AG08395 (cell line): ENCODE results near the gene ZFP91.
A peak's percentile ranks its signal among the peaks of the same experiment; 100 is the strongest.
"Not testable (repeated sequence)": the region's sequence is repeated elsewhere in the genome, so short reads cannot be mapped to it uniquely, and the experiment has no call there.

Source experiments
- DNase-seq: peaks from one replicate; pipeline ENCODE4 v3.0.0; 2012; ENCODE audit warnings: mixed read lengths, low spot score

ZFP91 gene, protein sequence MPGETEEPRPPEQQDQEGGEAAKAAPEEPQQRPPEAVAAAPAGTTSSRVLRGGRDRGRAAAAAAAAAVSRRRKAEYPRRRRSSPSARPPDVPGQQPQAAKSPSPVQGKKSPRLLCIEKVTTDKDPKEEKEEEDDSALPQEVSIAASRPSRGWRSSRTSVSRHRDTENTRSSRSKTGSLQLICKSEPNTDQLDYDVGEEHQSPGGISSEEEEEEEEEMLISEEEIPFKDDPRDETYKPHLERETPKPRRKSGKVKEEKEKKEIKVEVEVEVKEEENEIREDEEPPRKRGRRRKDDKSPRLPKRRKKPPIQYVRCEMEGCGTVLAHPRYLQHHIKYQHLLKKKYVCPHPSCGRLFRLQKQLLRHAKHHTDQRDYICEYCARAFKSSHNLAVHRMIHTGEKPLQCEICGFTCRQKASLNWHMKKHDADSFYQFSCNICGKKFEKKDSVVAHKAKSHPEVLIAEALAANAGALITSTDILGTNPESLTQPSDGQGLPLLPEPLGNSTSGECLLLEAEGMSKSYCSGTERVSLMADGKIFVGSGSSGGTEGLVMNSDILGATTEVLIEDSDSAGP

DNA sequence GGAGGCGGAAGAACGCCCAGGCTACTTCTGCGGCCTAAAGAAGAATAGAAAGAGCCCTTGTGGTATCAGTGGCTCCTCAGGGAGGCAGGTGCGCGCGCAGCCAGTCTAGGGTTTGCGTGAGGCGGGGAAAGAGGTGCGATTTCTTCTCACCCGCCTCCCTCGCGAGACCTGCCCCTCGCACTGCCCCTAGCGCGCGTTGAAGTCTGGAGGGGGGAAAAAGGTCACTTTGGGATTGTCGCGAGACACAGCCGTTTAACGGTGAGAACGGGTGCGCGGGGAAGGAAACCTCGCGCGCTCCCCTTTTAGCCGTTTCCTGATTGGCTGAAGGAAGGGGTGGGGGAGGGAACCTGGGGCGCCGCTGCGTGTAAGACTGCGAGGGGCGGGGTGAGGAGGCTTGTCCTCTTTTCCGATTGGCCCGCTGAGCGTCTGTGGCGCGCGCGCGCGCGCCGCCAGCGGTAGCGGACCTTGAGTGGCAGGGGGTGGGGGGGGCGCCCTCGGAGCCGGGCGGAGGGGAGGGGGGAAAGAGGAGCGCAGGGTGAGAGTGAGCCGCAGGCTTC lies at the start of gene ZFP91:
TSS of gene ZFP91 (plus strand) at position 429 of the 557 bp plus-strand sequence. CDS start 219 bp downstream, outside the sequence.
- peak; percentile 95 for DNase-seq

DNA sequence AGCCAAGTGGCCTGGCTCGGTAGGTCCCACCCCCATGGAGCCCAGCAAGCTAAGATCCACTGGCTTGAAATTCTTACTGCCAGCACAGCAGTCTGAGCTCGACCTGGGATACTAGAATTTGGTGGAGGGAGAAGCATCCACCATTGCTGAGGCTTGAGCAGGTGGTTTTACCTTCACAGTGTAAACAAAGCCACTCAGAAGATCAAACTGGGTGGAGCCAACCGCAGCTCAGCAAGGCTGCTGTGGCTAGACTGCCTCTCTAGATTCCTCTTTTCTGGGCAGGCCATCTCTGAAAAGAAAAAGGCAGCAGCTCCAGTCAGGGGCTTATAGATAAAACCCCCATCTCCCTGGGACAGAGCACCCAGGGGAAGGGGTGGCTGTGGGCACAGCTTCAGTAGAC lies 48.6 kb upstream of the ZFP91 start:
- DNase-seq: no peak

DNA sequence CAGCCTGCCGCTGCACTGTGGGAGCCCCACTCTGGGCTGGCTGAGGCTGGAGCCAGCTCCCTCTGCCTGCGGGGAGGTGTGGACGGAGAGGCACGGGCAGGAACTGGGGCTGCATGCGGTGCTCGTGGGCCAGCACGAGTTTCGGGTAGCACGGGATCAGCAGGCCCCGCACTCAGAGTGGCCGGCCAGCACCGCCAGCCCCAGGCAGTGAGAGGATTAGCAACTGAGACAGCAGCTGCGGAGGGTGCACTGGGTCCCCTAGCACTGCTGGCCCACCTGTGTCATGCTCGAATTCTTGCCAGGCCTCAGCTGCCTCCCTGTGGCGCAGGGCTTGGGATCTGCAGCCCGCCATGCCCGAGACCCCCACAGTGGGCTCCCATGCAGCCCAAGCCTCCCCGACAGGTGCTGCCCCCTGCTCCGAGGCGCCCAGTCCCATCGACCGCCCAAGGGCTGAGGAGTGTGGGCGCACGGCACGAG lies 47.0 kb upstream of the ZFP91 start:
- no peak for DNase-seq

DNA sequence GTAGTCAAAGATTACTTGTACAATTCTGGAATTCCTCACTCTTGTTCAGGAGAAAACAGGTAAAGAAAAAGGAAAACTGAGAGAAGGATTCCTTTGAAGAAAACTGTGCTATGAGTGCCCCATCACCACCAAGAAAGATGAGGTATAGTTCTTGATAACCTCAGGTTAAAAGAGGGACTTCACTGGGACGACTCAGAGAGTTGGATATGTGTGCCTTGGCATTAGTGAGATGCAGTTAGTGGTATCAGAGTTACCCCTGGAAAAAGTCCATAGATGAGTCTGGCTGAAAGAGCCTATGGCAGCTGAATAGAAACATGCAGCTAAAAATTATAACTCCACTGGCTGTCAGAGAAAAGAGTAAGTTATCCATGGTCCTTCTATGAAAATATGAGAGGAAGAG lies 32.0 kb upstream of the ZFP91 start:
- no peak for DNase-seq

DNA sequence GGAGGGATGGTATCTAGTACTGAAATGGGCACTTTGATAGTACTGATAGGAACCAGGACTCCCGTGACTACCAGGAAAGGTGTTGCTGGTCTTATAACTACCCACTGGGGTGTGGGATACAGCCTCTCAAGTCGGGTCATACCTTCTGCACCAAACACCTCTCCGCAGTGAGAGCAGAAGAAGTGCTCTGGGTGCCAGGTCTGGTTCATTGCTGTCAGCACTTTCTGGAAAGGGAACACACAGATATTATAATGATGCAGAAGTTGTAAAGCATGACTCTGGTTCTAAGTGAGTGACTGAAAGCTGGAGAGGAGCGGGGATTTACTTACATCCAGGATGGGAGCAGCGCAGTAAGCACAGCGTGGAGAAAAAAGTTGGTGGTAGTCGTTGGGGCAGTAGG lies 29.2 kb upstream of the ZFP91 start:
- DNase-seq: no peak

DNA sequence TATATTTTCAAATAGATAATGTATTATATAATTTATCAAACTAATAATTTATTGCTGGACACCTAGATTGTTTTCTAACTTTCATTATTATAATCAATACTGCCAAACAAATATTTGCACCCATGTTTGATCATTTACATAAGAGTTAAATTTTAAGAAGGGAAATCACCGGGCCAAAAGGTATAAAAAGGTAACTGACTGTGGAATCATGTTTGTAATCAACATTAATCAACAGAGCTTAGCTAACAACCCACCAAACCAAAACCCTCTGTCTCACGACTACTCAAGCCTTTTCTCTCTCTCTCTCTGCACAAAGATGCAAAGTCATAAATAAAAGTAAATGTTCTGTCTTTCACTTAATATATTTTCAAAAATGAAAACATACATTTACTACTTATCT lies 18.0 kb upstream of the ZFP91 start:
- DNase-seq: no peak

DNA sequence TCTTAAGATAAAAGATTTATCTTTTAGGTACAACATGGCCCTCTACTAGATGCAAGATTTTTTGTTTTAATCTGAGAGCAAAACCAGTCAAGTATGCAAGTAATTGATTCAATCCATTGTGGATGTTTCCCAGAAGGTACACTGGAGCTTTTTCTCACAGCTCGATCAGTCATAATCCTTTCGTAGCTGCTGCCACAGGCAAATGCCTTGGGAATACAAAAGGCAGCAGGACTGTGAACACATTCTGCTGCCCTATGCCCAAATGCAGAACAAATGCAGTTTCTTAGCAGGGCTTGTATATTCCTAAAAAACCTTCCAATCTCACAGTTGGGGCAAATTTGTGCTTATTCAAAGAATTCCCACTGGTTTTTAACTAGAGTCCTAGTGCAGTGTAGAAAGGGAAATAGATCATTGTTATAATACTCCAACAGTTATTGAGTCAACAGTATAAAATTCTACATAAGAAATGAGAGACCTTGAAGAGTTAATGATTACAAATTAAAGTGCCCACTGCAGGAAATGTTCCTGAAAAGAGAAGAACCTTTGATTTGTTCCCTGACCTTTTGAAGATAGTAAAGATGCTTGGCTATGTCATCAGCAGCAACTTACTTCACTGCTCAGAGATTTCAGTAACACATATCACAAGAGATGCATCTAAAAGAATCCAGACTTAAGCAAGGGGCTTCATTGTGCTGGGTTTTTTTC lies 17.3 kb upstream of the ZFP91 start:
- no peak for DNase-seq

DNA sequence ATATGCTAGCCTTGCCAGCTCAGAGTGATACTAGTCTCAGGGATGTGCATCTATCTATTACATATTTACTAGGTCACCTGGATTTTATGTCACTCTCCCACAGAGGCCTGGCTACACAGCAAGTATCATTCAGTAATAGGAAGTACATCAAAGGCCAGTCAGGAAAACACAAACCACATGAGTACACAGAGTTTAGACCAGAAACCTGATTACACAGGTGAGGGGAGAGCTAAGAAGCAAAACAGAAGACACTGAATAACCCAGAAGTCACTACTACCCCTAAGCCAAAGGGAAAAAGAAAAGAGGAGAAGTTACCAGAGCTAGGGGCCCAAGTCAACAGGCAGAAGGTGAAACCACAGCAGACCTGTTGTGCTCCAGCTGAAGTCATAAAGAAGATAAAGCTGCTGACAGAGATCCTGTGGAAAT lies 16.5 kb upstream of the ZFP91 start:
- no peak for DNase-seq

DNA sequence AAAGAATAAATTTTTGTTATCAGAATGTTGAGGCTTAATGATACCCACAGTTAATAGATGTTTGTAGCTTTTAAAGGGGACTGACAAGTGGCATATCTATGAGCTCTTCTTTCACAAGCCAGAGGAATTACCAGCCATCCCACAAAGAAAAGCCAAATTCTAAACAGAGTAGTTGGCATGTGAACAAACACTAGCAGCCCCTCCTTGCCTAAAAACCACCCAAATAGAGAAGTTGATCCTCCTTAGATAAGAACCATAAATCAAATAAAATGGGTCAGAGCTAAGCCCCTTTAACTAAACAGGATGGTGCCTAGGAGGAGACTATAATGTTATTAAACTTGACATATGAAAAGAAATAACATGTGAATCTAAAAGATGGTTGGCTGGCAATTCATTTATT lies 14.6 kb upstream of the ZFP91 start:
- DNase-seq: no peak

DNA sequence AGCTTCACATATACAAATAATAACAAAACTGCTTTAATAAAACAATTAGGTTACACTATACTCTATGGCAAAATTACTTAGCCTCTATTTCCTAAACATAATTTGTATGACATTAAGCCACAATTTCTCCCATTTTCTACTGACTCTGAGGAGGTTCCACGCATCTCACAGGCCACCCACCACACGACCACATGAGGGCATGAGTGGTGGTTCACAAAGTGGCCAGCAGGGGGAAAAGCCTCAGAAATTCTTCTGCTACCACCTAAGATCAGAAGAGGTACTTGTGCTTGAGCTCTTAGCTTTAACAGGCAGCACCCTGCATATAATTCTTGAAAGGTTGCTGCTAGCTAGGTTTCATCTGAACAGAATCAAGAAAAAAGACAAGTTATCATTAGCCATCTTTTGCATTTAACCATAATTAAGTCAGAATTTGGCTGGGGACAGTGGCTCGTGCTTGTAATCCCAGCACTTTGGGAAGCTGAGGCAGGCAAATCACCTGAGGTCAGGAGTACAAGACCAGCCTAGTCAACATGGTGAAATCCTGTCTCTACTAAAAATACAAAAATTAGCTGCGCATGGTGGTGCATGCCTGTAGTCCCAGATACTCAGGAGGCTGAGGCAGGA lies 10.9 kb upstream of the ZFP91 start:
- peak; percentile 54 for DNase-seq

DNA sequence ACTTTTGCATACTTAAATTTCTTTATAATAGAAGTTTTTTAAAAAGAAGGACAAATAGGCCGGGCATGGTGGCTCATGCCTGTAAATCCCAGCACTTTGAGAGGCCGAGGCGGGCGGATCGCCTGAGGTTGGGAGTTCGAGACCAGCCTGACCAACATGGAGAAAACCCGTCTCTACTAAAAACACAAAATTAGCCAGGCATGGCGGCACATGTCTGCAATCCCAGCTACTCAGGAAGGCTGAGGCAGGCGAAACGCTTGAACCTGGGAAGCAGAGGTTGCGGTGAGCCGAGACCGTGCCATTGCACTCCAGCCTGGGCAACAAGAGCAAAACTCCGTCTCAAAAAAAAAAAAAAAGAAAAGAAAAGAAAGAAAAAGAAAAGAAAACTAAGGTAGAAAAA lies 6.0 kb upstream of the ZFP91 start:
- DNase-seq: not testable (repeated sequence)

DNA sequence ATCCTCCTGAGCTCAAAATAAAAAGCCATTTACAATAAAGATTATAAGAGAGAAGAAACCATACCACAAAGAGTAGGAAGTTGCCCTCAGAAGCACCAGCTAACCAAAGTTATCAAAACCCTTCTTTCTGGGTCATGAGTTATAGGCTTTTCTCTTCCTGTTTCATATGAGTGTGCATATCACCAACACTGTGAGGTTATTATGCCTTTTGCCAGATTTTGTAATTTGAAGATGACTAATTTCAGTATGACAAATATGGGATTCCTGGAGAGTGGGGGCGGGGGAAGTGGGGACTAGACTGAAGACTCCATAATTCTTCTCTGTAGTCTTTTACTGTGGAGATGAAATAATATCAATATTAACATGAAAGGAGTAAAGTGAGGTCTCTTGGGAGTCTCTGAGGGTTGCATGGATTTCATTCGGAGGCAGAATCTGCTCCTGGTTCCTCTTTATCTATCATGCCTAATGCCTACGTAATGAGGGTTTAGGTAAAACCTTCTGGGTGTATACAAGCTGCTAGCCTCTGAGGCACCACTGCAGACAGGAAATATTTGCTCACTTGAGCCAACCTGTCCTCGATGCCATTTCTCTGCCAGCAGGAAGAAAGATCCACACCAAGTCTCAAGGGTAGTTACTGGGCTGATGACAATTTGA lies 5.3 kb upstream of the ZFP91 start:
- DNase-seq: peak; percentile 72

DNA sequence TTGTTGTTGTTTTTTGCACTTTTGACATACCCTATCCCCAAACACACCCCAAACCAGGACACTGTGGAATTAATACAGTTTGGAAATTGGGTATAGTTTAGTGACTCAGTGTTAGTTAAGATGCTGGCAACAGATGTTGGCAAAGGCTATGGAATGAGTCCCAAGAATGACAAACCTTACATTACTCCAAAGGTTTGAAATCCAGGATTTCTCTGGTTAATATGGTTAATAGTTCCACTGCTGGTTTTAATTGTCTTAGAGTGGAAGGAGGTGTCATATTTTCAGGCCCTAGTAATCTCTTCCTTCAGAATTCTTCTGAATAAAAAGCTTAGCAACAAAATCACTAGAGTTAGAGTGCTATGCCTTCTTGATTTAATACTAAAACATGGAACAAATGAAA lies 4.0 kb upstream of the ZFP91 start:
- DNase-seq: peak; percentile 40

DNA sequence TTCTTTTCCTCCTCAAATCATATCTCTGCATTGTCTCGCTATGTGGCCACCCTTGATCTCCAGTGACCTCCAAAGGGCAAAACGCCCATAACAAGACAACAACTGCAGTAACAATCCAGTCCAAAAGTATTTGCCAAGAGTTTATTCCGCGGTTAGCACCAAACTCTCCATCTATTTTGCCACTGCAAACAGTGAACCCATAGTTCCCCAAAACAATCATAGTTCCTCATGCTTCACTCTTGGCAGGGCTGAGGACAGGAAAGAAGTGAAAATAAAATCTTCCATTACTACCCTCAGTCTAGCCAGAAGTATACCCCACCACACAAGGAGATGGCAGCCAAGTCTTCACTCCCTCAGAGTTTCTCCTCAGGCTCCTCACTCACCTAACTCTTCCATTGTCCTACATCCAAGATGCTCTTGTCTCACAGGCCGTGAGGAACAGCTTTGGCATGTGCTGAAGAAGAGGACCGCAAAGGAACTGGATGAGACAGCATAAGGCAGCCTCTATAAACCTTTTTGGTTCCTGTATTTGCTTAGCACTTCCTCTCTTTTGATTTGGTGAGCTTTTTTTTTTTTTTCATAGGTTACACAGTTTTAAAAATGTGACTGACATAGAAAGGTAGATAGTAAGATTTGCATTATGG lies 3.4 kb upstream of the ZFP91 start, which contains the start of gene LPXN:
TSS of gene LPXN (minus strand) at position 480 of the 644 bp plus-strand sequence. CDS start at position 396, 84 bp downstream.
- peak; percentile 44 for DNase-seq

DNA sequence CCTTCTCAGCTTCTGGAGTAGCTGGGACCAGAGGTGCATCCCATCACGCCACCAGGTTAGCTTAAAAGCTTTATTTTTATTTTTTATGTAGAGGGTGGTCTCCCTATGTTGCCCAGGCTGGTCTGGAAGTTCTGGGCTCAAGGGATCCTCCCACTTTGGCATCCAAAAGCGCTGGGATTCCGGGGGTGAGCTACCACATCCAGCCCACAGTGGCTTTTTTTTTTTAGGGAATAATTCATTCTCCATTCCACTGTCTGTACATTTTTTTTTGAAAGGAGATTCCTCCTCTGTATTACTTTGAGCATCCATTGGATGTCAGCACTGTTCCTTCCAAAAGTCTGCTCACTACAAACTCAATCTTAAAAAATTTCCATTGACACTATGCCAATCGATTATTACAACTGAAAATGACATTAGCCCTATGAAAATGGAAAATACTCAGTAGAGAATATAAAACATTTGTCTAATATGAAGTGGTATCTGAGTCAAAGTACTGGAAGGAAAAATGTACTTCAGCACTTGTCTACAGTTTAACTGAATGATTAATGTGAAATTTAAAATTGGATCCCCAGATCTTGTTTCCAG lies 1.9 kb upstream of the ZFP91 start:
- DNase-seq: peak; percentile 10

DNA sequence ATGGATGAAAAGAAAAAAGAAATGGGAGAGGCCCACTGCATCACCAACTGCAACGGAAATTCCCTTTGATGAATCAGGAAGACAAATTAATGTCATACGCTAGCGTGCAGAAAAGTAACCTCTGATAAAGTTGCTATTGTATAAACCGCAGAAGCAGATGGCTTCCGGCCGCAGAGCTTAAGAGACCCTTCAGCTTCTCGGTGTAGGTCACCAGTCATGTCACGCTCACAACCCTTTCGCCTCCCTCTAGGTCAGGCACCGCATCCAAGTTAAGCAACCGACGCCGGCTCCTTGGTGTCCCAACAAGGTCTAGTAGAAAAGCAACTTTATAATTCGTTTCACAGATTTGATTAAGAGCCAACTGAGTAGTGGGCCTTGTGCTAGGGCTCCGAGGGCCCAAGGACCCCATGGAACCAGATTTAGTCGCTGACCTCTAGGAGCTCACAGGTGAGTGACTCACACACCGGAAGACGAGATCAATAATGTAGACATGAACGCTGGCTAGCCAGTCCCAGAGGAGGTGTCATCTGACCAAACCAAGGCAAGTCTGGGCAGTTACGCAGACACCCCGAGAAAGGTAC lies 1.2 kb upstream of the ZFP91 start:
- DNase-seq: peak; percentile 23

DNA sequence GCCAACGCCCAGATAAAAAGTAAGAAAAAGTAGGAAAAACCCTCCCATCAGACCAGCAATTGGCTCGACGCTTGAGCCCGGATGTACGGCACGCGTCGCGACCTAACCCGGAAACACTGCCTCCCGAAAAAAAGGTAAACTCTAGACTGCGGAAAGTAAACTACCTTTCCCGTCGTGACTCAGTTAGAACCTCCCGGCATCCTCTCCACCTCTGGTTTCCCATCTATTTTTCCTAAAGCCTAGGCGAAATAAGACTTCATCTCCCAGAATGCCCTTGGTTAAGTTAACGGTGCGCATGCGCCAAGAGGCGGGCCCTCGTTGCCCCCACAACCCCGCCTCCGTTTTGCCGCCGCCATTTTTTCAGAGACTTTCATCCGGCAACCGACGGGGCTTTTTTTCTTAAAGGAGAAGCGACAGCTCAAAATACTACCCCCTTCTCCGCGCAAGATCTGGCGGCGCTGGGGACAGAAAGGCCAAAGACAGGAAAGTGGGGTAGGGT lies 678 bp upstream of the ZFP91 start:
- peak; percentile 87 for DNase-seq

DNA sequence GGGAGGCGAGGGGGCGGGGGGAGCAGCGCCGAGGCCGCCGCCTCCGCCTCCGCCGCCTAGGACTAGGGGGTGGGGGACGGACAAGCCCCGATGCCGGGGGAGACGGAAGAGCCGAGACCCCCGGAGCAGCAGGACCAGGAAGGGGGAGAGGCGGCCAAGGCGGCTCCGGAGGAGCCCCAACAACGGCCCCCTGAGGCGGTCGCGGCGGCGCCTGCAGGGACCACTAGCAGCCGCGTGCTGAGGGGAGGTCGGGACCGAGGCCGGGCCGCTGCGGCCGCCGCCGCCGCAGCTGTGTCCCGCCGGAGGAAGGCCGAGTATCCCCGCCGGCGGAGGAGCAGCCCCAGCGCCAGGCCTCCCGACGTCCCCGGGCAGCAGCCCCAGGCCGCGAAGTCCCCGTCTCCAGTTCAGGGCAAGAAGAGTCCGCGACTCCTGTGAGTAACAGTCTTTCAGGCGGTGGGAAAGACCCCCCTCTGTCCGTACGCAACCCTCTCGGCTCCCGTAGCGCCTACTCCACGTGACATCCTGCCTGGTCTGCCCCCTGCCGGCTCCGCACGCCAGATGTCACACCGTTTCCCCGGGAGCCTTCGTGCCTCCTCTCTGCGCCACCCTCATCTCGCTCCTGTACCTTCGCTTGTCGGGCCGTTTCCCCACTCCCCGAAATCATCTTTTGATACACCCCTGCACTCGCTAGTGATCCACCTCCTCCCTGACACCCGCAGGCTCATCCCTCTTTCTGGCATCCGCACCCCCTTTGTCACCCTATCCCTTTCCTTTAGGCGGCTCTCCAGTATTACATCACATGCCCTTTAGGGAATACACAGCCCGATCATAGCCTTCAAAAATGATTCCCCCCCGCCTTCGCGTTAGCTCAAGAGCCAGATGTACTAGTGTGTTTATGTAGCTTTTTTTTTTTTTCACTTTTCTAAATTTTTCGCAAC lies 598 bp downstream of the ZFP91 start:
- peak; percentile 82 for DNase-seq

DNA sequence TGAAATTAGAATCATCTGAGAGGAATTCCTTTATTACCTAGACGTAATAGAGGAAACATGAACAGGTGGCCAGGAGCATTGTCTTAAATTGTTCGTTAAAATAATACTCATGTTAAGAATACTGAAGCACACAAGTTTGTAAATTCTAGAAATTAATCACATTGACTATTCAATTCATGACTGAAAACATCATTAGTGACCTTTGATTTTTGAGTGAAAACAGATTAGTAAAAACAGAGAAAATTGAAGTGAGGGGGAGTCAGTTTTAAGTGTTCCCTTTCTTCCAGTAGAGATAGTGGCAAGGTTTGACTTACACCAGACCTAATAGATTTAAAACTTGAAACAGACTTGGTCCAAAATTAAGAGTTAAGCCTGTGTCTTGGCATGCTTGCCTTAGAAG lies 1.4 kb downstream of the ZFP91 start:
- no peak for DNase-seq
